ENCODE data around the gene FBXO5. TPM values are rescaled to one million over a fixed set of nuclear protein-coding genes. Genes with fewer than 3 reads are reported as not detected.

Gene FBXO5
- polyA plus RNA-seq, 1 donor (not counting 4 experiments of a cell fraction or from before 2014, with no cell fraction given), result 9.0 TPM

GRCh38 chr6:153018355-153018754 is 35.5 kb upstream of the FBXO5 start:
- FAIRE-seq, result no peak
- H3K79me2 ChIP-seq (ENCODE audit: control insufficient read depth, insufficient read depth, low read length), result no peaks in the 10 kb centered on the region
- DNase-seq (ENCODE audit: low read depth, low spot score), result no peak
- no peaks in the 10 kb centered on the region for H3K27me3 ChIP-seq (ENCODE audit: control insufficient read depth, extremely low read depth, insufficient read depth, low read length)
- TF ChIP-seq EZH2 (IDR thresholded peaks at IDR 0.05; ENCODE audit: low read length), result no peak
- TF ChIP-seq, protein P1, sequence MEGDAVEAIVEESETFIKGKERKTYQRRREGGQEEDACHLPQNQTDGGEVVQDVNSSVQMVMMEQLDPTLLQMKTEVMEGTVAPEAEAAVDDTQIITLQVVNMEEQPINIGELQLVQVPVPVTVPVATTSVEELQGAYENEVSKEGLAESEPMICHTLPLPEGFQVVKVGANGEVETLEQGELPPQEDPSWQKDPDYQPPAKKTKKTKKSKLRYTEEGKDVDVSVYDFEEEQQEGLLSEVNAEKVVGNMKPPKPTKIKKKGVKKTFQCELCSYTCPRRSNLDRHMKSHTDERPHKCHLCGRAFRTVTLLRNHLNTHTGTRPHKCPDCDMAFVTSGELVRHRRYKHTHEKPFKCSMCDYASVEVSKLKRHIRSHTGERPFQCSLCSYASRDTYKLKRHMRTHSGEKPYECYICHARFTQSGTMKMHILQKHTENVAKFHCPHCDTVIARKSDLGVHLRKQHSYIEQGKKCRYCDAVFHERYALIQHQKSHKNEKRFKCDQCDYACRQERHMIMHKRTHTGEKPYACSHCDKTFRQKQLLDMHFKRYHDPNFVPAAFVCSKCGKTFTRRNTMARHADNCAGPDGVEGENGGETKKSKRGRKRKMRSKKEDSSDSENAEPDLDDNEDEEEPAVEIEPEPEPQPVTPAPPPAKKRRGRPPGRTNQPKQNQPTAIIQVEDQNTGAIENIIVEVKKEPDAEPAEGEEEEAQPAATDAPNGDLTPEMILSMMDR (optimal IDR thresholded peaks at IDR 0.05 in 1 of 3, IDR thresholded peaks at IDR 0.05 in 1 of 3, conservative IDR thresholded peaks at IDR 0.05 in 1 of 3; ENCODE audit: extremely low read depth in 1 of 3, insufficient read depth in 2 of 3, low read length in 3 of 3), result no peak
- H3K4me1 ChIP-seq (ENCODE audit: control insufficient read depth, extremely low read depth, insufficient read depth, low read length), result no peaks in the 10 kb centered on the region
- no peak overlapping the region for H3K4me2 ChIP-seq (ENCODE audit: control insufficient read depth, extremely low read depth, insufficient read depth, low read depth, low read length)
- H3K36me3 ChIP-seq (ENCODE audit: control insufficient read depth in 2 of 2, extremely low read depth in 1 of 2, insufficient read depth in 2 of 2, low read length in 2 of 2), result no peaks in the 10 kb centered on the region
- no peaks in the 10 kb centered on the region for H4K20me1 ChIP-seq (ENCODE audit: control insufficient read depth, extremely low read depth, insufficient read depth, low read length)
- no peak overlapping the region for H3K27ac ChIP-seq (ENCODE audit: control insufficient read depth, insufficient read depth, low read length)
- no peaks in the 10 kb centered on the region for H3K9me3 ChIP-seq (ENCODE audit: control insufficient read depth, low read depth, low read length)
- no peak overlapping the region for H2AFZ ChIP-seq (ENCODE audit: control insufficient read depth, low read length)
- dilution Hi-C loops (cut with MboI; ENCODE audit: extremely low pct_ligation_motif_present, low sequenced_read_pairs), result no loop called here
- no peak overlapping the region for H3K4me3 ChIP-seq (ENCODE audit: control insufficient read depth in 2 of 3, extremely low read depth in 1 of 3, insufficient read depth in 2 of 3, low read depth in 1 of 3, low read length in 3 of 3)
- no peak overlapping the region for H3K9ac ChIP-seq (ENCODE audit: control insufficient read depth, extremely low read depth, insufficient read depth, low read length)
- H3K9me1 ChIP-seq (ENCODE audit: control insufficient read depth, extremely low read depth, insufficient read depth, low read length), result no peaks in the 10 kb centered on the region

GRCh38 chr6:153016846-153017245 is 34.0 kb upstream of the FBXO5 start:
- Histone ChIP-seq H3K9me3 (ENCODE audit: control insufficient read depth, low read depth, low read length) (no peaks in the 10 kb centered on the region), H3K27ac (ENCODE audit: control insufficient read depth, insufficient read depth, low read length) (no peak overlapping the region), H3K4me1 (ENCODE audit: control insufficient read depth, extremely low read depth, insufficient read depth, low read length) (no peaks in the 10 kb centered on the region), H3K27me3 (ENCODE audit: control insufficient read depth, extremely low read depth, insufficient read depth, low read length) (no peaks in the 10 kb centered on the region), H3K9ac (ENCODE audit: control insufficient read depth, extremely low read depth, insufficient read depth, low read length) (no peak overlapping the region), H3K79me2 (ENCODE audit: control insufficient read depth, insufficient read depth, low read length) (no peaks in the 10 kb centered on the region), H3K9me1 (ENCODE audit: control insufficient read depth, extremely low read depth, insufficient read depth, low read length) (no peaks in the 10 kb centered on the region), H3K4me2 (ENCODE audit: control insufficient read depth, extremely low read depth, insufficient read depth, low read depth, low read length) (no peak overlapping the region), H3K36me3 (ENCODE audit: control insufficient read depth in 2 of 2, extremely low read depth in 1 of 2, insufficient read depth in 2 of 2, low read length in 2 of 2) (no peaks in the 10 kb centered on the region), H2AFZ (ENCODE audit: control insufficient read depth, low read length) (no peak overlapping the region), H4K20me1 (ENCODE audit: control insufficient read depth, extremely low read depth, insufficient read depth, low read length) (no peaks in the 10 kb centered on the region), H3K4me3 (ENCODE audit: control insufficient read depth in 2 of 3, extremely low read depth in 1 of 3, insufficient read depth in 2 of 3, low read depth in 1 of 3, low read length in 3 of 3) (no peak overlapping the region)
- no peak for DNase-seq (ENCODE audit: low read depth, low spot score)
- no peak for TF ChIP-seq EZH2 (IDR thresholded peaks at IDR 0.05; ENCODE audit: low read length)
- TF ChIP-seq, protein P1 (optimal IDR thresholded peaks at IDR 0.05 in 1 of 3, IDR thresholded peaks at IDR 0.05 in 1 of 3, conservative IDR thresholded peaks at IDR 0.05 in 1 of 3; ENCODE audit: extremely low read depth in 1 of 3, insufficient read depth in 2 of 3, low read length in 3 of 3), result no peak
- no peak for FAIRE-seq
- dilution Hi-C loops (cut with MboI; ENCODE audit: extremely low pct_ligation_motif_present, low sequenced_read_pairs), result no loop called here
